Loucy (cell line): Measurements from ENCODE around the gene ZNF362.

Experiments
- CTCF ChIP-seq: fragments of 200-600 bp; sonication (generic); conservative IDR thresholded peaks from 2 replicates; pipeline ENCODE4 v1.5.1; 2014; ENCODE audit warnings: mild to moderate bottlenecking, antibody characterized with exemption, low read length
- EZH2phosphoT487 ChIP-seq: fragments of 200-600 bp; IDR thresholded peaks from 2 replicates; pipeline ENCODE4 v1.6.1; 2018; ENCODE audit warnings: antibody characterized with exemption, mild to moderate bottlenecking, moderate library complexity, borderline replicate concordance

- TF ChIP-seq CTCF: no peak
- TF ChIP-seq EZH2phosphoT487: no peak
Measured at GRCh38 chr1:33314416-33314815, 58.1 kb downstream of the ZNF362 start.
